Neuronal stem cell (in vitro differentiated cells): ENCODE measurements around the gene FXYD3.

Experiments used
- DNase-seq: peaks from one replicate; pipeline ENCODE4 v3.0.0-alpha.2; 2013; ENCODE audit warnings: low spot score
- H2AFZ ChIP-seq: one replicate; pipeline ENCODE4 v1.6.1; 2013; ENCODE audit warnings: mild to moderate bottlenecking, low read length, inconsistent platforms
- H2AK5ac ChIP-seq: 2 replicates; pipeline ENCODE4 v1.6.1; 2013; ENCODE audit warnings: low read depth, mild to moderate bottlenecking, inconsistent platforms, low read length, moderate library complexity, mixed read lengths
- H2BK120ac ChIP-seq: 2 replicates; pipeline ENCODE4 v1.6.1; 2013; ENCODE audit warnings: low read depth, mild to moderate bottlenecking, inconsistent platforms, low read length, moderate library complexity, mixed read lengths
- H2BK12ac ChIP-seq: one replicate; pipeline ENCODE4 v1.6.1; 2013; ENCODE audit warnings: low read length, inconsistent platforms
- H2BK15ac ChIP-seq: 2 replicates; pipeline ENCODE4 v1.6.1; 2013; ENCODE audit warnings: mild to moderate bottlenecking, low read length, inconsistent platforms, mixed read lengths
- H2BK5ac ChIP-seq: one replicate; pipeline ENCODE4 v1.6.1; 2013; ENCODE audit warnings: inconsistent platforms, mild to moderate bottlenecking, low read length, moderate library complexity
- H3K14ac ChIP-seq: one replicate; pipeline ENCODE4 v1.6.1; 2013; ENCODE audit warnings: low read length, inconsistent platforms
- H3K18ac ChIP-seq: 2 replicates; pipeline ENCODE4 v1.6.1; 2013; ENCODE audit warnings: low read length, inconsistent platforms
- H3K23ac ChIP-seq: 2 replicates; pipeline ENCODE4 v1.6.1; 2013; ENCODE audit warnings: low read depth, mild to moderate bottlenecking, mixed read lengths, low read length, inconsistent platforms; ENCODE audit not compliant: poor library complexity
- H3K27ac ChIP-seq: replicated peaks from 3 replicates; pipeline ENCODE4 v1.5.1; 2013; ENCODE audit warnings: low read length, inconsistent platforms
- H3K27me3 ChIP-seq, 3 experiments: 2 replicates each; pipeline ENCODE4 v1.6.1; 2013; ENCODE audit warnings: low read length in 3 of 3, mild to moderate bottlenecking in 2 of 3, inconsistent platforms in 1 of 3, low read depth in 1 of 3, mixed read lengths in 1 of 3, moderate library complexity in 1 of 3; ENCODE audit not compliant: control insufficient read depth in 3 of 3, insufficient read depth in 3 of 3
- H3K36me3 ChIP-seq, 2 donors: replicated peaks in 1 of 2; 2 replicates each; pipeline ENCODE4 v1.6.1; 2013; ENCODE audit warnings: low read length in 2 of 2; ENCODE audit not compliant: control insufficient read depth in 2 of 2, insufficient read depth in 2 of 2
- H3K4ac ChIP-seq: 2 replicates; pipeline ENCODE4 v1.6.1; 2013; ENCODE audit warnings: inconsistent platforms, mild to moderate bottlenecking, low read length, moderate library complexity
- H3K4me1 ChIP-seq, 2 donors: 1 replicate in 1 of 2; 2 replicates in 1 of 2; pipeline ENCODE4 v1.6.1; 2013; ENCODE audit warnings: low read length in 2 of 2, low read depth in 1 of 2; ENCODE audit not compliant: control insufficient read depth in 2 of 2, insufficient read depth in 1 of 2
- H3K4me2 ChIP-seq: one replicate; pipeline ENCODE4 v1.6.1; 2013; ENCODE audit warnings: mild to moderate bottlenecking, low read length, inconsistent platforms; ENCODE audit not compliant: insufficient read depth, poor library complexity, severe bottlenecking
- H3K4me3 ChIP-seq, 2 donors: 2 replicates each; pipeline ENCODE4 v1.5.1; 2013; ENCODE audit warnings: low read length in 2 of 2, mild to moderate bottlenecking in 2 of 2, inconsistent platforms in 1 of 2, moderate library complexity in 1 of 2
- H3K79me1 ChIP-seq: one replicate; pipeline ENCODE4 v1.6.1; 2013; ENCODE audit warnings: low read depth, mild to moderate bottlenecking, inconsistent platforms, low read length, moderate library complexity
- H3K9ac ChIP-seq: one replicate; pipeline ENCODE4 v1.6.1; 2013; ENCODE audit warnings: mild to moderate bottlenecking, low read depth, low read length, inconsistent platforms; ENCODE audit not compliant: poor library complexity
- H3K9me3 ChIP-seq, 2 donors: replicated peaks in 1 of 2; 2 replicates each; pipeline versions ENCODE3 to v1.6.1; 2013; ENCODE audit warnings: low read length in 2 of 2, mild to moderate bottlenecking in 2 of 2, inconsistent platforms in 1 of 2, low read depth in 1 of 2, mixed read lengths in 1 of 2, moderate library complexity in 1 of 2; ENCODE audit not compliant: control insufficient read depth in 2 of 2, insufficient read depth in 1 of 2
- H4K8ac ChIP-seq: one replicate; pipeline ENCODE4 v1.6.1; 2013; ENCODE audit warnings: low read depth, mild to moderate bottlenecking, inconsistent platforms, low read length, moderate library complexity
- H4K91ac ChIP-seq: one replicate; pipeline ENCODE4 v1.6.1; 2013; ENCODE audit warnings: low read length, low read depth, mild to moderate bottlenecking, inconsistent platforms; ENCODE audit not compliant: poor library complexity
- WGBS, 2 donors: extraction: QIAGEN DNeasy Blood & Tissue Kit; methylation state at CpG; one replicate each; pipeline ENCODE4 v1.1.7; 2013; ENCODE audit warnings: missing lambda C conversion rate in 2 of 2, mixed read lengths in 1 of 2; ENCODE audit not compliant: insufficient read length in 2 of 2, insufficient replicate concordance in 1 of 2; ENCODE audit errors: extremely low coverage in 2 of 2; 5-methylcytosine and 5-hydroxymethylcytosine counted together

FXYD3 gene

DNA sequence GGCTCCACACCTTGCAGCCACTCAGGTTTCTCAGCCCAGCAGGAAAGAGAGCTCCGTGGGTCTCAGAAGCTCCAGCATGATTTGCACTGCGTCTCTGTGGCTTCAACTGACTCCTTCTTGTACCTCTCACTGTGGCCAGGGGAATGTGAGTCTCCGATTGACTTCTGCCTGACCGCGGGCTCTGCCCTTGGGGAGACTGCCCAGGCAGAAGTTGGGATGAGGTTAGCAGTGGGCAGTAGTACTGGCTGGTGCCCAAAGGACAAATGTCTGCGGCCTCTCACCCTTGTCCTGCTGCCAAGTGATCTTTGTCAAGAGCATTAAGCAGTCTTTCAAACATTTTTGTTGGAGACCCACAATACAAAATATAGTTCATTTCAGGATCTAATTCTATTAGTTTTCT lies 34.4 kb upstream of the FXYD3 start:
- no peaks in the 10 kb centered on the region for H3K36me3 ChIP-seq
- no peak overlapping the region for H3K14ac ChIP-seq
- H3K18ac ChIP-seq = no peak overlapping the region
- H2BK120ac ChIP-seq = no peak overlapping the region
- H2BK15ac ChIP-seq = no peak overlapping the region
- H2BK5ac ChIP-seq = no peak overlapping the region
- H3K27ac ChIP-seq = no peak overlapping the region
- no peak overlapping the region for H3K4ac ChIP-seq
- H3K9ac ChIP-seq = no peak overlapping the region
- no peak overlapping the region for H3K4me2 ChIP-seq
- no peak overlapping the region for H2AFZ ChIP-seq
- H3K4me3 ChIP-seq = no peak overlapping the region
- no peak overlapping the region for H4K91ac ChIP-seq
- no peak overlapping the region for H4K8ac ChIP-seq
- H3K27me3 ChIP-seq = peaks cover 0 to 6% (median 0%) of the 10 kb centered on the region in 3 experiments
- no peak for DNase-seq
- no peaks in the 10 kb centered on the region for H3K79me1 ChIP-seq
- H3K9me3 ChIP-seq = no peaks in the 10 kb centered on the region
- H3K23ac ChIP-seq = no peak overlapping the region
- H3K4me1 ChIP-seq = no peaks in the 10 kb centered on the region
- H2BK12ac ChIP-seq = no peak overlapping the region
- no CpG with 5 or more reads among the region's 6 CpGs for WGBS, 2 donors
- no peak overlapping the region for H2AK5ac ChIP-seq

DNA sequence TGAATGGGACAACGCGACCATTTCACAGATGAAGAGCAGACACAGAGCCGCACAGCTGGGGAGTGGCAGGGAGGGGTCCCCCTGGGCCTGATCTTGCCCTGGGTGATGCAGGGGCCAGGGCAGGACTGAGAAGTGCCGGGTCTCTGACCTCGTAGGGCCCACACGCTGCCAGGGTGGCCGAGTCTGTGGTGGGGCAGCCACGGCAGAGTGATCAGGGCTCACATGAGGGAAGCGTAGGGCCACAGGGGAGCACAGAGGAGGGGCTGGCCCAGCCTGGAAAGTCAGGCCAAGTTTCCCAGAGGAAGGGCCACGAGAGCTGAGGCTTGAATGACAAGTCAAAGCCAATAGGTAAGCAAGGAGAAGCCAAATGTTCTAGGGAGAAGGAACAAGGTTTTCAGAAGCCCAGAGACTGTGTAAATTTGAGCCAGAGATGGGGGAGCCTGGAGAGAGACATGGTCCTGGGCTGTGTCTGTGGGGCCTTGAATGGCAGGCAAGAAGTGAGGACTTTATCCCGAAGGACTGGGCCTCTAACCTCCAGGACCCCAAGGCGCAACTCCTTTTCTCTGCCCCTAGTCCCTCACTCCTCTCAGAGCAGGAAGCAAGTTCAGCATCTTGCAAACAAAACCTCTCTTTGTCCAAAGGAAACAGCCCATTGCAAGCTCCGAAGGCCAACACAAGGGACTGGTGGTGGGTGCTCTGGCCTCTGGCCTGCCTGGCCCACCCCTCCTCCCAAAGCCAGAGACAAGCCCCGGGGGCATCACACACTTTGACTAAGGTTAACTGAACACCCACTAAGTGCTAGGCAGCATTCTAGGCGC lies 31.7 kb upstream of the FXYD3 start:
- H2BK15ac ChIP-seq = peak overlapping the region; percentile 93

DNA sequence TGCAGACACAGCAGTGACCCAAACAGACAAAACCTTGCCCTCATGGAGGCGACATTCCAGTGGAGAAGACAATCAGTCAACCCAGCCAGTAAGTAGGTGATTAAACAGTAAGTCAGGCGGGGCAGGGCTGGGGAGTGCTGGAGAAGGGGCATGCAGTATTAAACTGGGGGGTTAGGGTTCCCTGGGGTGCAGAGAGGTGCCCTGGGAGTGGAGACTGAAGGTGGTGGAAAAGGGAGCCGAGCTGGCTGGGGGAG lies 31.2 kb upstream of the FXYD3 start:
- H3K79me1 ChIP-seq = no peaks in the 10 kb centered on the region
- no peak overlapping the region for H4K91ac ChIP-seq
- no peaks in the 10 kb centered on the region for H3K4me1 ChIP-seq
- peaks cover 0 to 12% (median 3%) of the 10 kb centered on the region in 3 experiments for H3K27me3 ChIP-seq
- H2BK15ac ChIP-seq = no peak overlapping the region
- no CpG with 5 or more reads among the region's 3 CpGs for WGBS, 2 donors
- H3K36me3 ChIP-seq = no peaks in the 10 kb centered on the region
- H2AFZ ChIP-seq = no peak overlapping the region
- no peak overlapping the region for H4K8ac ChIP-seq
- H2BK120ac ChIP-seq = no peak overlapping the region
- H3K9ac ChIP-seq = no peak overlapping the region
- H3K14ac ChIP-seq = no peak overlapping the region
- H3K4me3 ChIP-seq = no peak overlapping the region
- DNase-seq = no peak
- no peak overlapping the region for H2BK12ac ChIP-seq
- H2BK5ac ChIP-seq = peak overlapping the region; percentile 68
- peak overlapping the region; percentile 36 for H3K18ac ChIP-seq
- no peak overlapping the region for H3K27ac ChIP-seq
- H3K23ac ChIP-seq = no peak overlapping the region
- H3K4ac ChIP-seq = no peak overlapping the region
- no peak overlapping the region for H3K4me2 ChIP-seq
- no peaks in the 10 kb centered on the region for H3K9me3 ChIP-seq
- H2AK5ac ChIP-seq = no peak overlapping the region

More for the DNA sequence above, 31.7 kb upstream of the FXYD3 start:
- no peaks in the 10 kb centered on the region for H3K36me3 ChIP-seq
- no peak overlapping the region for H3K4me2 ChIP-seq
- H3K79me1 ChIP-seq = no peaks in the 10 kb centered on the region
- no peak overlapping the region for H3K4ac ChIP-seq
- DNase-seq = no peak
- H3K27ac ChIP-seq = no peak overlapping the region
- H2BK5ac ChIP-seq = peak overlapping the region; percentile 68
- H3K4me1 ChIP-seq = no peaks in the 10 kb centered on the region
- no peak overlapping the region for H4K91ac ChIP-seq
- peak overlapping the region; percentile 30 for H3K9ac ChIP-seq
- H3K9me3 ChIP-seq = no peaks in the 10 kb centered on the region
- H2BK120ac ChIP-seq = peak overlapping the region; percentile 67
- peak overlapping the region; percentile 76 for H2AK5ac ChIP-seq
- H3K27me3 ChIP-seq = peaks cover 0 to 12% (median 3%) of the 10 kb centered on the region in 3 experiments
- H3K4me3 ChIP-seq = no peak overlapping the region
- H2BK12ac ChIP-seq = no peak overlapping the region
- no CpG with 5 or more reads among the region's 15 CpGs for WGBS, 2 donors
- H2AFZ ChIP-seq = no peak overlapping the region
- H3K23ac ChIP-seq = no peak overlapping the region
- peak overlapping the region; percentile 38 for H3K18ac ChIP-seq
- H4K8ac ChIP-seq = no peak overlapping the region
- H3K14ac ChIP-seq = no peak overlapping the region

DNA sequence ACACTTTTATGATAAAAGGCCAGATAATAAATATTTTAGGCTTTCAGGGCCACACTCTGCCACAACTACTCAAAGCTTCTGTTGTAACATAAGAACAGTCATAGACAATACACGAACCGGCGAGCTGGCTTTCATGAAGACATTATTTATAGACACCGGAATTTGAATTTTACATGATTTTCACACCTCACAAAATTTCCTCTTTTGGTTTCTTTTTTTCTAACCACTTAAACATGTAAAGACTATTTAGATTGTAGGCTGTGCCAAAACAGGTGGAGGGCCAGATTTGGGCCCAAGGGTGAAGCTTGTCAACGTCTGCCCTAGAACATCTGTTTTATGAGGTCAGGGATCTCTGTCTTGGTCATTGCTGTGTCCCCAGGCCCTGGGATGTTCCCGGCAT lies 29.7 kb upstream of the FXYD3 start:
- Histone ChIP-seq H3K23ac (no peak overlapping the region), H3K14ac (no peak overlapping the region), H3K4me2 (no peak overlapping the region), H2BK15ac (no peak overlapping the region), H4K91ac (no peak overlapping the region), H2BK12ac (no peak overlapping the region), H3K18ac (no peak overlapping the region), H3K4ac (no peak overlapping the region), H2AFZ (no peak overlapping the region), H3K36me3 (no peaks in the 10 kb centered on the region), H2BK5ac (no peak overlapping the region), H3K27ac (no peak overlapping the region), H3K4me1 (peaks cover 0 to 3% of the 10 kb centered on the region in 2 donors), H3K4me3 (no peak overlapping the region), H3K9me3 (no peaks in the 10 kb centered on the region), H4K8ac (no peak overlapping the region), H2AK5ac (no peak overlapping the region), H3K27me3 (peaks cover 0 to 16% (median 5%) of the 10 kb centered on the region in 3 experiments), H3K9ac (no peak overlapping the region), H3K79me1 (no peaks in the 10 kb centered on the region), H2BK120ac (no peak overlapping the region)
- no CpG with 5 or more reads among the region's 6 CpGs for WGBS, 2 donors
- no peak for DNase-seq
